Measurements from ENCODE around the gene STAG2.

Gene STAG2

DNA sequence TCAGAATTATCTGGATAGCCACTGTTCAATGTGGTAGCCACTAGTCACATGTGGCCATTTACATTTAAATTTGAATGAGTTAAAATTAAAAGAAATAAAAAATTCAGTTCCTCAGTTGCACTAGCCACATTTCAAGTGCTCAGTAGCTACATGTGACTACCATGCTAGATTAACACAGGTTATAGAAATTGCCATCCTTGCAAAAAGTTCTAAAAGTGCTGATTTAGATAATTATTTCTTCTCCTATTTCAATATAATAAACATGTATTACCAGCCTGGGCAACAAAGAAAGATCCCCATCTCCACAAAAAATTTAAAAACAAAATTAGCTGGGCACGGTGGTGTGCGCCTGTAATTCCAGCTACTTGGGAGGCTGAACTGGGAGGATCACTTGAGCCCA lies 11.7 kb upstream of the STAG2 start:
- no peaks in the 10 kb centered on the region for H3K9me3 ChIP-seq (ENCODE audit: control insufficient read depth in 5 of 5, low read length in 5 of 5)
- H3K4me3 ChIP-seq (ENCODE audit: low read depth in 1 of 5, low read length in 5 of 5), result no peak overlapping the region
- H3K36me3 ChIP-seq (ENCODE audit: control insufficient read depth in 5 of 5, insufficient read depth in 5 of 5, low read length in 5 of 5), result no peaks in the 10 kb centered on the region
- H3K27me3 ChIP-seq (ENCODE audit: control insufficient read depth in 5 of 5, insufficient read depth in 4 of 5, low read length in 5 of 5), result no peaks in the 10 kb centered on the region
- no peak overlapping the region for H3K27ac ChIP-seq (ENCODE audit: low read depth, low read length)
- no peaks in the 10 kb centered on the region for H3K4me1 ChIP-seq (ENCODE audit: control insufficient read depth in 5 of 5, insufficient read depth in 5 of 5, low read length in 5 of 5)
- no peak overlapping the region for H3K9ac ChIP-seq (ENCODE audit: low read length in 5 of 5)

DNA sequence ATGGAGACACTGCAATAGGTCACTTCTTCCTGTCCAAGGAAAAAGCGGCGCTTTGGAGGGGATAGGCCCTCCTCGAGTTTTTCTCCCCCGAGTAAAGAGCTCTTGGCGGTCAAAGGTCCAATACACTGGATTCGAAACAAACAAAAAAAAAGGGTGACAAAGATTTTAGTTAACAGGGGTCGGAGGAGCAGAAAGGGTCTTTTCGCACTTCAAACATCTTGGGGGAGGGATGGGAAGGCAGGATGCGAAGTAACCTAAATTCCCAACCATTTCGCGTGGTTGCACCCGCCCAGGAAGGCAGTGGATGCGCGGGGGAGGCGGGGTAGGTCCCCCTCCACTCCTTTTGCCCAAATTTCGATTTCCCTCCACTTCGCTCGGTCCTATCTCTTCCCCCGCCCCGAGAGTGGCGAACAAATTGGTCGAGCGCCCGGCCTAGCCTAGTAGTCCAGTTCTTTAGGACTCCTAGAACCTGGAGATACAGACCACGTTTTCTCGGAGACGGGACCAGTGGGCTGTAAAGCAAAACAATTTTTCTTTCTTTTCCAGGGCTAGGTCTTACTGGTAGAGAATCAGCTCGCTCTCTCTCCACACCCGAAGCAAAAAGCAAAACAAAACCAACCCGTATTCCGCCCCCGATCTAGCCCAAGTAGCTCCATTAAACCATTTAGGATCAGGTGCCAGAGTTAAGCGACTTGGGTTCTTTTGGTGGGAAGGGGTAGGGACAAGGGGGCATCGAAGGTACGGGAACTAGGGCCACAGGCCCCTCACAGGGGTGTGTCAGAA lies 2.0 kb upstream of the STAG2 start:
- Histone ChIP-seq H3K4me3 (ENCODE audit: low read depth in 1 of 5, low read length in 5 of 5) (peak overlapping the region; percentile 72 to 87 (median 77)), H3K27ac (ENCODE audit: low read depth, low read length) (peak overlapping the region; percentile 97), H3K36me3 (ENCODE audit: control insufficient read depth in 5 of 5, insufficient read depth in 5 of 5, low read length in 5 of 5) (no peaks in the 10 kb centered on the region), H3K9ac (ENCODE audit: low read length in 5 of 5) (peak overlapping the region; percentile 73 to 94 (median 87)), H3K4me1 (ENCODE audit: control insufficient read depth in 5 of 5, insufficient read depth in 5 of 5, low read length in 5 of 5) (peaks cover 0 to 9% (median 6%) of the 10 kb centered on the region in 5 donors), H3K9me3 (ENCODE audit: control insufficient read depth in 5 of 5, low read length in 5 of 5) (no peaks in the 10 kb centered on the region), H3K27me3 (ENCODE audit: control insufficient read depth in 5 of 5, insufficient read depth in 4 of 5, low read length in 5 of 5) (no peaks in the 10 kb centered on the region)

GRCh38 chrX:123960956-123961267 lies 594 bp upstream of the STAG2 start:
- H3K9me3 ChIP-seq (ENCODE audit: control insufficient read depth in 5 of 5, low read length in 5 of 5), result no peaks in the 10 kb centered on the region
- peaks cover 0 to 18% (median 10%) of the 10 kb centered on the region in 5 donors for H3K4me1 ChIP-seq (ENCODE audit: control insufficient read depth in 5 of 5, insufficient read depth in 5 of 5, low read length in 5 of 5)
- H3K4me3 ChIP-seq (ENCODE audit: low read depth in 1 of 5, low read length in 5 of 5), result peak overlapping the region; percentile 73 to 92 (median 76)
- H3K27me3 ChIP-seq (ENCODE audit: control insufficient read depth in 5 of 5, insufficient read depth in 4 of 5, low read length in 5 of 5), result no peaks in the 10 kb centered on the region
- peak overlapping the region; percentile 98 for H3K27ac ChIP-seq (ENCODE audit: low read depth, low read length)
- H3K9ac ChIP-seq (ENCODE audit: low read length in 5 of 5), result peak overlapping the region; percentile 68 to 98 (median 93)
- no peaks in the 10 kb centered on the region for H3K36me3 ChIP-seq (ENCODE audit: control insufficient read depth in 5 of 5, insufficient read depth in 5 of 5, low read length in 5 of 5)

DNA sequence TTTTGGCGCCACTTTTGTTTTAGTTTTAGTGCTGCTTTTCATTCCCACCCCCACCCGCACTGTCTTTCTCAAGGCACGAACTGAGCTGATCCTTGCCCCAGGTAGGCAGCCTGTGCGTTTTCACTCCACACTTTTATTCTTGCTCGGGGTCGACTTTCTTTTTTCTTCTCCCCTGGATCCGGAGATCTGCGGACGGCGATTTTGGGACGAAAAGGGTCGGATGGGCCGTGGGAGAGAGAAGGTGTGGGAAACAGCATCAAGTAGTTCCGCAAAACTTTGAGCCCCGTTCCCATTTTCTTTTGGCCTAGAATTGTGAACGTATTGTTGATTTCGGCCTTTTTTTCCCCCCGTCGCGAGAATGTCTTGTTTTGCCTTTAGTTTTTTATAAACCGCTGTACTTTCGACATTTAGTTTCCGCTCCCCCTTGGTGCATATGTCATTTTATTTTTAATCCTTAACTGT lies 531 bp downstream of the STAG2 start:
- Histone ChIP-seq H3K4me1 (ENCODE audit: control insufficient read depth in 5 of 5, insufficient read depth in 5 of 5, low read length in 5 of 5) (peaks cover 0 to 18% (median 10%) of the 10 kb centered on the region in 5 donors), H3K27ac (ENCODE audit: low read depth, low read length) (peak overlapping the region; percentile 98), H3K27me3 (ENCODE audit: control insufficient read depth in 5 of 5, insufficient read depth in 4 of 5, low read length in 5 of 5) (no peaks in the 10 kb centered on the region), H3K9me3 (ENCODE audit: control insufficient read depth in 5 of 5, low read length in 5 of 5) (no peaks in the 10 kb centered on the region), H3K9ac (ENCODE audit: low read length in 5 of 5) (peak overlapping the region; percentile 63 to 81 (median 73)), H3K4me3 (ENCODE audit: low read depth in 1 of 5, low read length in 5 of 5) (peak overlapping the region; percentile 73 to 83 (median 76)), H3K36me3 (ENCODE audit: control insufficient read depth in 5 of 5, insufficient read depth in 5 of 5, low read length in 5 of 5) (no peaks in the 10 kb centered on the region)

DNA sequence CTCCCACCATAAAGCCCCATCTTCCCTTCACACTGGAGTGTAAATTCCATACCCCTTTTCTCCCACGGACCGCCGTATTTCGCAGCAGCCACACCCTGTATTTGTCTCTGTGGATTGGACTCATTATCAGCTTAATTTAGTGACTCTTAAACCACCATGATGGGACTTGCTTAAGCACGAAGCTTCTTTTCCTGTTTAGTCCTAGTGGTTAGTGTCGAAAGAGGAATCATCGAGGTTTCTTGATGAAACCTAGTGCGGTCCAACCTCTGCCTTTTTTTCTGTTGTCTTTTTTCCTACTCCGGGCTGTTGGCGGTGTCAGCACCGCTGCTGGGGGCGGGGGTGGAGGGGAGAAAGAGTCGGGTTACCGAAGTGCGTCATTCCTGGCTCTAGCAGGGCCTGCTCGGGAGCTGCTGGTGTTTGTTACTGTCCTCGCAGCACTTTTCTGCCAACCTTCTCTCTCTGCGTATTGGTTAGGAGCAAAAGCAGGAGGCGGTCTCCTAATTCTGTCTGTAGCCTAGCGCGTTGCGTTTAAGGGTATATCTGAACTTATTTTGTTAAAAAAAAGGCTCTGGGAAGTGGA lies 1.4 kb downstream of the STAG2 start:
- Histone ChIP-seq H3K4me1 (ENCODE audit: control insufficient read depth in 5 of 5, insufficient read depth in 5 of 5, low read length in 5 of 5) (peaks cover 0 to 18% (median 10%) of the 10 kb centered on the region in 5 donors), H3K36me3 (ENCODE audit: control insufficient read depth in 5 of 5, insufficient read depth in 5 of 5, low read length in 5 of 5) (no peaks in the 10 kb centered on the region), H3K4me3 (ENCODE audit: low read depth in 1 of 5, low read length in 5 of 5) (peak overlapping the region; percentile 73 to 83 (median 76)), H3K9ac (ENCODE audit: low read length in 5 of 5) (peak overlapping the region in 4 of 5 donors; percentile 63 to 81 (median 75)), H3K27ac (ENCODE audit: low read depth, low read length) (peak overlapping the region; percentile 98), H3K27me3 (ENCODE audit: control insufficient read depth in 5 of 5, insufficient read depth in 4 of 5, low read length in 5 of 5) (no peaks in the 10 kb centered on the region), H3K9me3 (ENCODE audit: control insufficient read depth in 5 of 5, low read length in 5 of 5) (no peaks in the 10 kb centered on the region)

DNA sequence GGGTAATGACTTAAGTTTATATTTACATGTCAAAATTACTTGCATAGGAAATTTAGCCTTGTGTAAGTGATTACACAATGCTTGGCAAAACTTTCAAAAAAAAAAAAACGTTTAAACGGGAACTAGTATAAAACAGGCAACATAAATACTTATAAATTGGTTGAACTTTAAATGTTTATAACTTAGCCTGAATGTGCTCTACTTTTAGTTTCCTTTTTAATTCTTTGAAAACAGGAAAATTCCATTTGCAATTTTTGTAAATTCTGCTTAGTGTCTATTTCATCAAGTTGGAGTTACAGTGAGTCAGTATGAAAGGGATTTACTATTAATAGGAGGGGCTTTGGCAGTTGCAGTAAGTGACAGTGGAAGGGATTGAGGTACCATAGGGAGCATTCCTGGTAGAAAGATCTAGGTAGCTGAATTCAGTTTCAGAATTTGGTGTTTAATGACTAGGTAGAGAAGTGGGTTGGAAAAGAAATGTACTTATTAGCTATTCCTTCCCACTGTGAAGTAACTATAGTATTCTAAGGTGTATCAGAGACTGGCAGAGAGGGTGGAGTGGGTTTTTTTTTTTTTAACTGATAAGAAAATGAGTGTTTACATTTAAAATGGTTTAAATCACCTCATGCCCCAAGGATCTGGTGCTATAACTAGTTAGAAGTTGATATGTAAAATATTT lies 2.8 kb downstream of the STAG2 start:
- Histone ChIP-seq H3K9me3 (ENCODE audit: control insufficient read depth in 5 of 5, low read length in 5 of 5) (no peaks in the 10 kb centered on the region), H3K9ac (ENCODE audit: low read length in 5 of 5) (peak overlapping the region in 2 of 5 donors; percentile 12 to 63), H3K4me1 (ENCODE audit: control insufficient read depth in 5 of 5, insufficient read depth in 5 of 5, low read length in 5 of 5) (peaks cover 0 to 18% (median 10%) of the 10 kb centered on the region in 5 donors), H3K4me3 (ENCODE audit: low read depth in 1 of 5, low read length in 5 of 5) (peak overlapping the region in 2 of 5 donors; percentile 49 to 76), H3K36me3 (ENCODE audit: control insufficient read depth in 5 of 5, insufficient read depth in 5 of 5, low read length in 5 of 5) (no peaks in the 10 kb centered on the region), H3K27me3 (ENCODE audit: control insufficient read depth in 5 of 5, insufficient read depth in 4 of 5, low read length in 5 of 5) (no peaks in the 10 kb centered on the region), H3K27ac (ENCODE audit: low read depth, low read length) (peak overlapping the region; percentile 98)

DNA sequence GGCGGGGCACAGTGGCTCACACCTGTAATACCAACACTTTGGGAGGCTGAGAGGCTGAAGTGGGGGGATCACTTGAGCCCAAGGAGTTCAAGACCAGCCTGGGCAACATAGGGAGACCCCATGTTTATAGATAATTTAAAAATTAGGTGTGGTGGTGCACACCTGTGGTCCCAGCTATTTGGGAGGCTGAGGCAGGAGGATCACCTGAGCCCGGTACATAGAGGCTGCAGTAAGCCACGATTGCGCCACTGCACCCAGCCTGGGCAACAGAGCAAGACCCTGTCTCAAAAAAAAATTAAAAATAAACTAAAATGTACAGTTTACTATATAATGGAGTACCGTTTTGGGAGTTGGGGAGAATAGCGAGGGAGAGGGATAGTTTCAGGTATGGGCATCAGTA lies 4.2 kb downstream of the STAG2 start:
- Histone ChIP-seq H3K27me3 (ENCODE audit: control insufficient read depth in 5 of 5, insufficient read depth in 4 of 5, low read length in 5 of 5) (no peaks in the 10 kb centered on the region), H3K9ac (ENCODE audit: low read length in 5 of 5) (no peak overlapping the region), H3K27ac (ENCODE audit: low read depth, low read length) (peak overlapping the region; percentile 98), H3K36me3 (ENCODE audit: control insufficient read depth in 5 of 5, insufficient read depth in 5 of 5, low read length in 5 of 5) (no peaks in the 10 kb centered on the region), H3K4me3 (ENCODE audit: low read depth in 1 of 5, low read length in 5 of 5) (no peak overlapping the region), H3K9me3 (ENCODE audit: control insufficient read depth in 5 of 5, low read length in 5 of 5) (no peaks in the 10 kb centered on the region), H3K4me1 (ENCODE audit: control insufficient read depth in 5 of 5, insufficient read depth in 5 of 5, low read length in 5 of 5) (peaks cover 0 to 18% (median 10%) of the 10 kb centered on the region in 5 donors)

- H3K36me3 ChIP-seq (ENCODE audit: control insufficient read depth in 5 of 5, insufficient read depth in 5 of 5, low read length in 5 of 5), result no peaks in the 10 kb centered on the region
- H3K9ac ChIP-seq (ENCODE audit: low read length in 5 of 5), result no peak overlapping the region
- peaks cover 0 to 18% (median 10%) of the 10 kb centered on the region in 5 donors for H3K4me1 ChIP-seq (ENCODE audit: control insufficient read depth in 5 of 5, insufficient read depth in 5 of 5, low read length in 5 of 5)
- H3K27me3 ChIP-seq (ENCODE audit: control insufficient read depth in 5 of 5, insufficient read depth in 4 of 5, low read length in 5 of 5), result no peaks in the 10 kb centered on the region
- no peak overlapping the region for H3K27ac ChIP-seq (ENCODE audit: low read depth, low read length)
- H3K4me3 ChIP-seq (ENCODE audit: low read depth in 1 of 5, low read length in 5 of 5), result no peak overlapping the region
- no peaks in the 10 kb centered on the region for H3K9me3 ChIP-seq (ENCODE audit: control insufficient read depth in 5 of 5, low read length in 5 of 5)
Measured at GRCh38 chrX:123967497-123967896, 6.0 kb downstream of the STAG2 start.

DNA sequence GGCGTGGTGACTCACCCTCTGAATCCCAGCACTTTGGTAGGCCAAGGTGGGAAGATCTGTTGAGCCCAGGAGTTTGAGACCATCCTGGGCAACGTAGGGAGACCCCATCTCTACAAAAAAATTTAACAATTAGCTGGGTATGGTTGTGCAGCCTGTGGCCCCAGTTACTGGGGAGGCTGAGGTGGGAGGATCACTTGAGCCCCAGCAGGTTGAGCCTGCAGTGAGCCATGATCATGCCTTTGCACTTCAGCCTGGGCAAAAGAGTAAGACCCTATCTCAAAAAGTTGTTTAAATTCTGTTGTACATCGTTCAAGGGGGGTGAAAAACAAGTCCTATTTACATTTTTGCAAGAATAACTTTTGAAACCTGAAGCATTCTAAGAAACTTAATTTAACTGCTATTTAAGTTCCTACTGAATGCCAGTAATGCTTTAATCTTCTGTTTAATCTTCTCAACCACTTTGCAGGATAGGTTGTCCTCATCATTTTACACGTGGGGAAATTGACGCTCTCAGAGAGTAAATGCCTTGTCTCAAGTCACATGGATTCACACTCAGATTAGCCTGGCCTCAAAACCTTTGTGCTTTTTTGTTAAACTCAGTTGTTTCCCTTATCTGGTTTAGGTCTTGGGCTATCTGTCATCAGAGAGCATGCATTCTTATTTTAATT lies 7.0 kb downstream of the STAG2 start:
- Histone ChIP-seq H3K27me3 (ENCODE audit: control insufficient read depth in 5 of 5, insufficient read depth in 4 of 5, low read length in 5 of 5) (no peaks in the 10 kb centered on the region), H3K36me3 (ENCODE audit: control insufficient read depth in 5 of 5, insufficient read depth in 5 of 5, low read length in 5 of 5) (no peaks in the 10 kb centered on the region), H3K4me3 (ENCODE audit: low read depth in 1 of 5, low read length in 5 of 5) (no peak overlapping the region), H3K9ac (ENCODE audit: low read length in 5 of 5) (no peak overlapping the region), H3K27ac (ENCODE audit: low read depth, low read length) (no peak overlapping the region), H3K4me1 (ENCODE audit: control insufficient read depth in 5 of 5, insufficient read depth in 5 of 5, low read length in 5 of 5) (peaks cover 0 to 15% (median 6%) of the 10 kb centered on the region in 5 donors), H3K9me3 (ENCODE audit: control insufficient read depth in 5 of 5, low read length in 5 of 5) (no peaks in the 10 kb centered on the region)
